SK-N-MC (cell line): ENCODE data around the gene ATP6V0A1.
"Not testable (repeated sequence)": the region's sequence is repeated elsewhere in the genome, so short reads cannot be mapped to it uniquely, and the experiment has no call there.

ENCODE experiments used
- DNase-seq: peaks from one replicate; pipeline ENCODE4 v3.0.0-alpha.2; 2011; ENCODE audit warnings: low read depth, low spot score
- H3K27ac ChIP-seq: fragments of 200-600 bp; sonication (generic); 2 replicates; pipeline ENCODE4 v1.5.1; 2016; ENCODE audit warnings: mixed run types
- H3K36me3 ChIP-seq: fragments of 200-600 bp; sonication (generic); 2 replicates; pipeline ENCODE4 v1.6.1; 2017; ENCODE audit warnings: antibody characterized with exemption, low read length, mixed read lengths; ENCODE audit not compliant: insufficient read depth
- H3K4me3 ChIP-seq: fragments of 200-600 bp; sonication (generic); 2 replicates; pipeline ENCODE4 v1.5.1; 2016
- H3K9ac ChIP-seq: fragments of 200-600 bp; sonication (generic); 2 replicates; pipeline ENCODE4 v1.8.0; 2017; ENCODE audit warnings: mixed run types, mixed read lengths; ENCODE audit not compliant: insufficient read length
- H3K9me3 ChIP-seq: fragments of 200-600 bp; sonication (generic); 2 replicates; pipeline ENCODE4 v1.6.1; 2017; ENCODE audit warnings: low read depth, mild to moderate bottlenecking, antibody characterized with exemption, low read length, moderate library complexity, mixed read lengths
- EZH2 ChIP-seq: fragments of 200-600 bp; sonication (generic); IDR thresholded peaks from one replicate; pipeline ENCODE4 v1.6.1; 2017; ENCODE audit warnings: antibody characterized with exemption
- FOXP2 ChIP-seq: optimal IDR thresholded peaks from 2 replicates; pipeline ENCODE3; 2011; ENCODE audit warnings: mild to moderate bottlenecking, moderate library complexity; ENCODE audit not compliant: insufficient read depth; ENCODE audit errors: extremely low read length, control extremely low read depth
- POLR2AphosphoS5 ChIP-seq: IDR thresholded peaks from 2 replicates; pipeline ENCODE4 v1.6.1; 2012; ENCODE audit warnings: mild to moderate bottlenecking, low read depth, low read length, borderline replicate concordance

ATP6V0A1 gene

DNA sequence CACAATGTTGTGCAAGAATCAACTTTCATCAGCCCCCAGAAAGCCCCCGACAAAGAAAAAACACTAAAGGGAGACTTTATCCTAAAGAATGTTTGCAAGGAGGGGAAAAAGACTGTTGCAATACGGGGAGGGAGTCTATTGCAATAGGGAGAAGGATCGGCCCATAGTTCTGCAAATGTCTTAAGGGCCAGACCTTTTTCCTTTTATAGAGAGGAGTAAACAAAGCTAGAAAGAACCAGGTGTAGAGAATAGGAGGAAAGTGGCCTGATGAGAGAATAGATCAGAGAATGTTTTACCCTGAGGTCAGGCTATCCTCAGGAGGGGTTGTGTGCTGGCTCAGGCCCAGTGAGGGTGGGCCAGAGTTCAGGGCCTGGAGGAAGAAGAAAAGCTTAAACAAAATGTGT is 26.9 kb upstream of the ATP6V0A1 start:
- Histone ChIP-seq H3K36me3 (no peaks in the 10 kb centered on the region), H3K27ac (no peak overlapping the region), H3K9me3 (no peaks in the 10 kb centered on the region), H3K9ac (no peak overlapping the region), H3K4me3 (no peak overlapping the region)
- TF ChIP-seq FOXP2 (no peak), EZH2 (no peak), POLR2AphosphoS5 (no peak)
- DNase-seq, result no peak

DNA sequence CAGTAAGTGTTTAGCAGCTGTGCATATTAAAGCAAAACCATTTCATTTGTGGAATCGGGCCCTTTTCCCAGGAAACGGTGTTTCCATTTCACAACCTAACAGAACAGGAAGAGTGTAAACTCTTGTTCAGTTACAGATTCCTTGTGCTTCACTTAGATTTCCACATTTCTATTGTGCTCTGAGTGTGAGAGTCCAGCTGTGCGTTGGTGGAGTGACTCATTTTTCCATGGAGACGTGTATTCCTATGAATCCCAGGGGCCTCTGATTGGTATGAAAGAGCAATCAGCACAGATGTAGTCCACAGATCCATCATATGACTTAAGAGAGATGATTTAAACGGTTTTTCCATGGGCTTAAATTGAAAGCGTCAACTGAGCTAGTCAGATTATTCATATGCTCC is 22.3 kb upstream of the ATP6V0A1 start:
- Histone ChIP-seq H3K36me3 (no peaks in the 10 kb centered on the region), H3K27ac (no peak overlapping the region)

DNA sequence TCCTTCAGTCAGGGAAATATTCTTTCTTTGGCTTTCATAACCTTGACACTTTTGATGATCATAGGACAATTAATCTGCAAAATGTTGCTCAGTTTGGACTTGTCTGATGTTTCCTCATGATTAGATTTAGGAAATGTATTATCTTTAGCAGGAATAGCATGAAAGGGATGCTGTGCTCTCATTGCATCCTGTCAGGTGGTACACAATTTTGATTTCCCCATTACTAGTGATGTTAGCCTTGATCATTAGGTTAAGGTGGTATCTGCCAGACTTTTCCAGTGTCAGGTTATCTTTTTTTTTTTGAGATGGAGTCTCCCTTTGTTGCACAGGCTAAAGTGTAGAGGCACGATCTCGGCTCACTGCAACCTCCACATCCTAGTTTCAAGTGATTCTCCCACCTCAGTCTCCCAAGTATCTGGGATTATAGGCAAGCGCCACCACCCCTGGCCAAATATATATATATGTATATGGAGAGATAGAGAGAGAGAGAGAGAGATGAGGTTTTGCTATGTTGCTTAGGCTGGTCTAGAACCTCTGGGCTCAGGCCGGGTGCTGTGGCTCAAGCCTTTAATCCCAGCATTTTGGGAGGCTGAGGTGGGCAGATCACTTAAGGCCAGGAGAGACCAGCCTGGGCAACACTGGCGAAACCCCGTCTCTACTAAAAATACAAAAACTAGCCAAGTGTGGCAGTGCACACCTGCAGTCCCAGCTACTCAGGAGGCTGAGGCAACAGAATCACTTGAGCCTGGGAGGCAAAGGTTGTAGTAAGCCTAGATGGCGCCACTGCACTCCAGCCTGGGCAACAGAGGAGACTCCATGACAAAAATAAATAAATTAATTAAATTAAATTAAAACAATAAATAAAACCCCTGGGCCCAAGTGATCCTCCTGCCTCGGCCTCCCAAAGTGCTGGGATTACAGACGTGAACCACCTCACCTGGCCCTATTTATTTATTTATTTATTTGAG is 19.8 kb upstream of the ATP6V0A1 start:
- TF ChIP-seq POLR2AphosphoS5 (no peak), EZH2 (no peak), FOXP2 (no peak)
- Histone ChIP-seq H3K4me3 (no peak overlapping the region), H3K9ac (no peak overlapping the region), H3K36me3 (no peaks in the 10 kb centered on the region), H3K27ac (no peak overlapping the region), H3K9me3 (no peaks in the 10 kb centered on the region)
- DNase-seq, result no peak

More for the DNA sequence above, 22.3 kb upstream of the ATP6V0A1 start:
- Histone ChIP-seq H3K9ac (no peak overlapping the region), H3K9me3 (no peaks in the 10 kb centered on the region), H3K4me3 (no peak overlapping the region)
- DNase-seq, result no peak
- TF ChIP-seq POLR2AphosphoS5 (no peak), FOXP2 (no peak), EZH2 (no peak)

DNA sequence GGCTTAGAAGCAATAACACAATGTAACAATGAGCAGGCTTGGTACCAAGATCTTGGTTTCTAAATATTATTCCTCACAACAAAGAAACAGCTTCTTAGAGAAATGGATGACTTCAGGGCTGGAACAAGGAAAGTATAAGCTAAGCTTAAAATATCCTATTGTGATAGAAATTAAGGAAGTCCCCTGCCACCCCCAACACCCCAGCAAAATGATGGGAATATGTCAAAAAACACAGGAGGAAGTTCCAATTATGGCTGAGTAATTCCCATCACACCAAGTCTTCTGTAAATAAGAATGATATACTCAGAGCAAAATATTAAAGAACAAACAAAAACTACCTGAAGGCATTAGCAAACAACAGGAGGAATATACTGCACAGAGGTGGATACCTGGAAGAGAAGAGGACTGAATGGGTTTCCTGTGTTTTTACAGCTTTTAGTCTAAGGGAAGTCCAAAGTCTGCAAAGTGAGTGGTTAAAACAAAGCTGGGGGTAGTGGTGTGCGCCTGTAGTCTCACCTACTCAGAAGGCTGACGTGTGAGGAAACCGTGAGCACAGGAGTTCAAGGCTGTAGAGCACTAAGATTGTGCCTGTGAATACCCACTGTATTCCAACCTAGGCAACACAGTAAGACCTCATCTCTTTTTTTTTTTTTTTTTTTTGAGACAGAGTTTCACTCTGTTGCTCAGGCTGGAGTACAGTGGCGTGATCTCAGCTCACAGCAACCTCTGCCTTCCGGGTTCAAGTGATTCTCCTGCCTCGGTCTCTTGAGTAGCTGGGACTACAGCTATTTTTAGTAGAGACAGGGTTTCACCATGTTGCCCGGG is 17.1 kb upstream of the ATP6V0A1 start:
- H3K27ac ChIP-seq, result no peak overlapping the region
- H3K4me3 ChIP-seq, result no peak overlapping the region
- no peak overlapping the region for H3K9ac ChIP-seq
- DNase-seq, result no peak
- H3K9me3 ChIP-seq, result no peaks in the 10 kb centered on the region
- no peaks in the 10 kb centered on the region for H3K36me3 ChIP-seq
- TF ChIP-seq FOXP2, result no peak
- TF ChIP-seq POLR2AphosphoS5, result no peak
- TF ChIP-seq EZH2, result no peak

DNA sequence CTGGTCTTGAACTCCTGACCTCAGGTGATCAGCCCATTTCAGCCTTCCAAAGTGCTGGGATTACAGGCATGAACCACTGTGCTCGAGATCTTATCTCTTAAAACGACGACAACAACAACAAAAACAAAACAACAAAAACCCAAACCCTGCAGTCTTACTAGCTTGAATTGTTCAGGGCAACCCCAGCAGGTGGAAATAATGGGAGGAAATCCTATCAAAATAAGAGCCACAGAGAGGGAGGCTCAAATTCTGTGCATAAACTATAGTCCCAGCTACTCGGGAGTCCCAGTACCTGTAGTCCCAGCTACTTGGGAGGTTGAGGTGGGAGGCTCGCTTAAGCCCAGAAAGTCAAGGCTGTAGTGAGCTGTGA is 16.5 kb upstream of the ATP6V0A1 start:
- H3K36me3 ChIP-seq, result no peaks in the 10 kb centered on the region
- no peak overlapping the region for H3K27ac ChIP-seq
- TF ChIP-seq POLR2AphosphoS5 (no peak), EZH2 (no peak), FOXP2 (no peak)
- H3K9ac ChIP-seq, result no peak overlapping the region
- H3K9me3 ChIP-seq, result no peaks in the 10 kb centered on the region
- H3K4me3 ChIP-seq, result no peak overlapping the region
- no peak for DNase-seq

DNA sequence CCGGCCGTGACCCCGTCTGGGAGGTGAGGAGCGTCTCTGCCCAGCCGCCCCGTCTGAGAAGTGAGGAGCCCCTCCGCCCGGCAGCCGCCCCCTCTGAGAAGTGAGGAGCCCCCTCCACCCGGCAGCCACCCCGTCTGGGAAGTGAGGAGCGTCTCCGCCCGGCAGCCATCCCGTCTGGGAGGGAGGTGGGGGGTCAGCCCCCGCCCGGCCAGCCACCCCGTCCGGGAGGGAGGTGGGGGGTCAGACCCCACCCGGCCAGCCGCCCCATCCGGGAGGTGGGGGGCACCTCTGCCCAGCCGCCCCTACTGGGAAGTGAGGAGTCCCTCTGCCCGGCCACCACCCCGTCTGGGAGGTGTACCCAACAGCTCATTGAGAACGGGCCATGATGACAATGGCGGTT is 9.5 kb upstream of the ATP6V0A1 start:
- DNase-seq, H3K9ac ChIP-seq, H3K36me3 ChIP-seq, H3K9me3 ChIP-seq, H3K4me3 ChIP-seq, H3K27ac ChIP-seq: not testable (repeated sequence)

DNA sequence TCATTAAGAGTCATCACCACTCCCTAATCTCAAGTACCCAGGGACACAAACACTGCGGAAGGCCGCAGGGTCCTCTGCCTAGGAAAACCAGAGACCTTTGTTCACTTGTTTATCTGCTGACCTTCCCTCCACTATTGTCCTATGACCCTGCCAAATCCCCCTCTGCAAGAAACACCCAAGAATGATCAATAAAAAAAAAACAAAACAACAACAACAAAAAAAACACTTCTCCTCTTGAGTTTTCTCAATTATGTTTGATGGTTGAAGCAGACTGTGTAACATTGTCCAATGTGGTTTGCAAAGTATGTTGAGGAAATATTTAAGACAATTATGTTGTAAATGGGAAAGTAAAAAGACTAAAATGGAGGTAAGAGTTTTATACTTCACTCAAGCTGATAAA is 8.8 kb upstream of the ATP6V0A1 start:
- not testable (repeated sequence) for H3K4me3 ChIP-seq, H3K9me3 ChIP-seq, H3K27ac ChIP-seq, H3K9ac ChIP-seq, H3K36me3 ChIP-seq, DNase-seq

DNA sequence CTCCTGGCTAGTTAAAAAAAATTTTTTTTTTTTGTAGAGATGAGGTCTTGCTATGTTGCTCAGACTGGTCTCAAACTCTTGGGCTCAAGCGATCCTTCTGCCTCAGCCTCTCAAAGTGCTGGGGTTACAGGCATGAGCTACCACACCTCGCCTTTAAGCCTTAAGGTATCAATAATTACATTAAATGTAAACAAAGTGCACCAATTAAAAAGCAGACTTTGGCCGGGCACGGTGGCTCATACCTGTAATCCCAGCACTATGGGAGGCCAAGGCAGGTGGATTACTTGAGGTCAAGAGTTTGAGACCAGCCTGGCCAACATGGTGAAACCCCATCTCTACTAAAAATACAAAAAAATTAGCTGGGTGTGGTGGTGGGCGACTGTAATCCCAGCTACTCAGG is 7.4 kb upstream of the ATP6V0A1 start:
- not testable (repeated sequence) for H3K9ac ChIP-seq, H3K27ac ChIP-seq, DNase-seq, H3K36me3 ChIP-seq, H3K4me3 ChIP-seq, H3K9me3 ChIP-seq

DNA sequence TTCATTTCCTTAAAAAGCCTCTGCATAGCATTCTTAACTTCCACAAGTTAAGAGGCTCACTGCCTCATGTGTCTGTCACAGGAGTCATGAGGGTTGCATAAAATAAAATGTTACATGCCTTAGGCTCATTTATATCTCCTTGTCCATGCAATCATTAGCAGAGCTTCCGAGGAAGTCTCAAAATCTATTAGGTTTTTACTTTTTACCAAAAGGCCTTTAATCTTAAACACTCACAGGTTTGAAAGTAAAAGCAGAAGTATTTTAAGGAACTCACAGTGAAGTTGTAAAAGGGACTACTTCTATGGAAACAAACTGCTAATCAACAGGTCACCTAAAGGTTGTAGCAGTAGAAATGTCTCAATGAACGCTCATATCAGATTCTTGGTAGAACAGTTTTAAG is 5.2 kb upstream of the ATP6V0A1 start:
- TF ChIP-seq EZH2 (no peak), FOXP2 (no peak), POLR2AphosphoS5 (no peak)
- H3K36me3 ChIP-seq, result no peaks in the 10 kb centered on the region
- H3K27ac ChIP-seq, result no peak overlapping the region
- no peaks in the 10 kb centered on the region for H3K9me3 ChIP-seq
- H3K9ac ChIP-seq, result no peak overlapping the region
- no peak for DNase-seq
- no peak overlapping the region for H3K4me3 ChIP-seq

DNA sequence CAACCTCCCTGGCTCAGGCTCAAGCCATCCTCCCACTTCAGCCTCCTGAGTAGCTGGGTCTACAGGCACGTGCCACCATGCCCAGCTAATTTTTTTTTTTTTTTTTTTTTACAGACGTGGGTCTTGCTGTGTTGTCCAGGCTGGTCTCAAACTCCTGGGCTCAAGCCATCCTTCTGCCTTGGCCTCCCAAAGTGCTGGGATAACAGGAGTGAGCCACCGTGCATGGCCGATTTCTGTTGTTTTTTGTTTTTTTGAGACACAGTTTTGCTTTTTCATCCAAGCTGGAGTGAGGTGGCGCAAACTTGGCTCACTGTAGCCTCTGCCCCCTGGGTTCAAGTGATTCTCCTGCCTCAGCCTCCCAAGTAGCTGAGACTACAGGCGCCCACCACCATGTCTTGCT is 3.7 kb upstream of the ATP6V0A1 start:
- not testable (repeated sequence) for H3K9me3 ChIP-seq, H3K4me3 ChIP-seq, H3K9ac ChIP-seq, DNase-seq, H3K27ac ChIP-seq, H3K36me3 ChIP-seq
